WERI-Rb-1 (cell line): ENCODE measurements around the gene LEAP2.

ENCODE experiments used
- DNase-seq: peaks from one replicate; pipeline ENCODE4 v3.0.0-alpha.2; 2020
- H3K27ac ChIP-seq: fragments of 250-450 bp; sonication (Bioruptor Pico); 2 replicates; pipeline ENCODE4 v1.5.1; 2020; ENCODE audit warnings: mild to moderate bottlenecking, moderate library complexity
- H3K27me3 ChIP-seq: fragments of 250-450 bp; sonication (Bioruptor Pico); 2 replicates; pipeline ENCODE4 v1.5.1; 2021; ENCODE audit warnings: mild to moderate bottlenecking, low read depth, moderate library complexity; ENCODE audit not compliant: insufficient read depth, severe bottlenecking
- H3K36me3 ChIP-seq: fragments of 250-450 bp; sonication (Bioruptor Pico); 2 replicates; pipeline ENCODE4 v1.5.1; 2020; ENCODE audit warnings: mild to moderate bottlenecking, moderate library complexity
- H3K4me3 ChIP-seq: 2 replicates; pipeline ENCODE4 v1.5.1; 2011; ENCODE audit warnings: low read depth, mild to moderate bottlenecking, control low read depth, low read length
- H3K9me3 ChIP-seq: fragments of 250-450 bp; sonication (Bioruptor Pico); 2 replicates; pipeline ENCODE4 v1.5.1; 2021; ENCODE audit warnings: mild to moderate bottlenecking, moderate library complexity; ENCODE audit not compliant: severe bottlenecking
- TF ChIP-seq, protein P1 (sequence below): IDR thresholded peaks from 2 replicates; pipeline ENCODE4 v1.5.1; 2011; ENCODE audit warnings: low read depth, mild to moderate bottlenecking, control low read depth, inconsistent platforms, low read length

The LEAP2 gene

DNA sequence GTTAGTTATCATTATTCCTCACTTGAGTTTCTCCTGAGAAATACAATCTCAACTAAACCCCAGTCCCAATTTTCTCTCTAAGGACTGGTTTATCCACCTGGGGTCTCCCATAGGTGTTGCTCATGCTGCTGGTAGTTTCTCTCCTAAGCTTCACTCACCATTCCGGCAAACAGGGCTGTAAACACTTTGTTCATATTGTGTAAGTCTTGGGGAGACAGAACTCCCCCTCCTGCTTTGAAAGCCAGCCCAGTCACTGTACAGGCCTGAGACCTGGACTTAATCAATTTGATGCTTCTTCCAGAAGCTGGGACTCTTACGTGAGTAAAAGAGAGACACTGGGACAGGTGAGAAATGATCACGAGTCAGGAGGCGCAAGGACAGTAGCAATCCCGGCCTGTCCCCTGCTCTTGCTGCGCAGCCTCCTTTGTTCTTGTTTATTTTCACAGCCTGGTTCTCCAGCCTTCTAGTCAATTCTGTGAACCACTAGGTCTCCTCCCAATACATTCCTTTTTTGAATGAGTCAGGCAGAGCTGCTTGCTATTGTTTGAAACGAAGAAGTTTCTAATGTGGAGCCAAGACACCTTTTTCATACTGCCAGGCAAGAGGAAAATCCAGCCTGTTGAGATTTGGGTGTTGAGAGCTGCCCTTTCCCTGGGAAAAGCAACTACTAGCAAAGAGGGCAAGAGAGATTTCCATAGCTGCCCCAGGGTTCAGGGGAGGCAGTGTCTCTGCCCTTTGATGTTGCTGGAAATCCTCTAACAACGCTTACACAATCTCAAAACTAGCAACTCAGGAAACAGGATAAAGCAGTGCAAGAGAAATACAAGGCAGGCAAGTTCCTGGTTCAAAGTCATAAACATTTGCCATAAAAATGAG is 33.8 kb upstream of the LEAP2 start:
- H3K36me3 ChIP-seq, result no peaks in the 10 kb centered on the region
- H3K9me3 ChIP-seq, result no peaks in the 10 kb centered on the region
- no peak for DNase-seq
- TF ChIP-seq, protein P1, sequence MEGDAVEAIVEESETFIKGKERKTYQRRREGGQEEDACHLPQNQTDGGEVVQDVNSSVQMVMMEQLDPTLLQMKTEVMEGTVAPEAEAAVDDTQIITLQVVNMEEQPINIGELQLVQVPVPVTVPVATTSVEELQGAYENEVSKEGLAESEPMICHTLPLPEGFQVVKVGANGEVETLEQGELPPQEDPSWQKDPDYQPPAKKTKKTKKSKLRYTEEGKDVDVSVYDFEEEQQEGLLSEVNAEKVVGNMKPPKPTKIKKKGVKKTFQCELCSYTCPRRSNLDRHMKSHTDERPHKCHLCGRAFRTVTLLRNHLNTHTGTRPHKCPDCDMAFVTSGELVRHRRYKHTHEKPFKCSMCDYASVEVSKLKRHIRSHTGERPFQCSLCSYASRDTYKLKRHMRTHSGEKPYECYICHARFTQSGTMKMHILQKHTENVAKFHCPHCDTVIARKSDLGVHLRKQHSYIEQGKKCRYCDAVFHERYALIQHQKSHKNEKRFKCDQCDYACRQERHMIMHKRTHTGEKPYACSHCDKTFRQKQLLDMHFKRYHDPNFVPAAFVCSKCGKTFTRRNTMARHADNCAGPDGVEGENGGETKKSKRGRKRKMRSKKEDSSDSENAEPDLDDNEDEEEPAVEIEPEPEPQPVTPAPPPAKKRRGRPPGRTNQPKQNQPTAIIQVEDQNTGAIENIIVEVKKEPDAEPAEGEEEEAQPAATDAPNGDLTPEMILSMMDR, result no peak
- no peak overlapping the region for H3K27ac ChIP-seq
- no peak overlapping the region for H3K4me3 ChIP-seq
- no peaks in the 10 kb centered on the region for H3K27me3 ChIP-seq

DNA sequence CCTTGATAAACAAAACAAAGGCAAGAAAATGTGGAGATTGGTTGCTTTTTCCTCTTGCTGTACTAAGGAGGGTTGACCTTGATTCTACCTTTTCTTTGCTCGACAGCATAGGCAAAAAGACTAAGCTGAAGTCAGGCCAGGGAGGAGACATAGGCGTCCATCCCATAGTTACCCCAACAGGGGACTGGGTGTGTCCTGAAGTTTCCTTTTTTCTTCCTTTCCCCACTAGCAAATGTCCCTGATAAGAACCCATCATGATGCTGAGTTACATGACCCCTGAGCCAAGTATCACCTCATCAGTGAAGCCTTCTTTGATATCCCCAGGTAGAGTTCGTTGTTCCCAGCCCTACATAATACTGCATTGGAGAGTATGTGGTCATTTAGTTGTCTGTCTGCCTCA is 33.2 kb upstream of the LEAP2 start:
- Histone ChIP-seq H3K4me3 (no peak overlapping the region), H3K27ac (no peak overlapping the region), H3K27me3 (no peaks in the 10 kb centered on the region), H3K36me3 (no peaks in the 10 kb centered on the region), H3K9me3 (no peaks in the 10 kb centered on the region)
- TF ChIP-seq, protein P1, result no peak
- DNase-seq, result no peak

DNA sequence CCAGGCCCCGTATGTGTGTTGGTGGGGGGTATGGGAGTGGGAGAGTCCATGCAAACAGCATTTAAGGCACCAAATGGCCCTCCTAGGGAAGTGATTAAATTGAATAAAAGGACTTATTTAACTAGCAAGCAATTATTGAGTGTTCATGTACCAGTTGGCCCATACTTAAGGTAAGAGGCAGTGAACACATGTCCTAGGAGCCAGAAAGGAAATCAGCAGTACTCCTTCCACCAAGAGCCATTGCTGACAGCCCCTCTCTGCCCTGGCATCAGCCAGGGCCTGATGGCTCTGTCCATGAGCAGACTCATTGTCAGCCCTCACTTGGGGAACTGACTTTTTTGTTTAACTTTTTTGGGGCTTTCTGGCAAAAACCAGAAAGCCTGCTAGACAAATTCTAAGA is 32.6 kb upstream of the LEAP2 start:
- Histone ChIP-seq H3K36me3 (no peaks in the 10 kb centered on the region), H3K27ac (no peak overlapping the region), H3K27me3 (no peaks in the 10 kb centered on the region), H3K9me3 (no peaks in the 10 kb centered on the region), H3K4me3 (no peak overlapping the region)
- TF ChIP-seq, protein P1, result no peak
- DNase-seq, result no peak

DNA sequence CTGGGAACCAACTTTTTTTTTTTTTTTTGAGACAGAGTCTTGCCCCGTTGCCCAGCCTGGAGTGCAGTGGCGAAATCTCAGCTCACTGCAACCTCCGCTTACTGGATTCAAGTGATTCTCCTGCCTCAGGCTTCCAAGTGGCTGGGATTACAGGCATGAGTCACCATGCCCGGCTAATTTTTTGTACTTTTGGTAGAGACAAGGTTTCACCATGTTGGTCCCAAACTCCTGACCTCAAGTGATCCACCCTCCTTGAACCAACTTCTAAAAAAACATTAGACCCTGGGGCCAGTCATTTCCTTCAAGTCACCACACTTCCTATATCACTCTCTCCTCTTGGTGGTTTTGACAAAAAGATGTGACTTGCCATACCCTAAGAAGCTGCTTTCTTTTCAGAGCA is 32.2 kb upstream of the LEAP2 start:
- no peak for DNase-seq

DNA sequence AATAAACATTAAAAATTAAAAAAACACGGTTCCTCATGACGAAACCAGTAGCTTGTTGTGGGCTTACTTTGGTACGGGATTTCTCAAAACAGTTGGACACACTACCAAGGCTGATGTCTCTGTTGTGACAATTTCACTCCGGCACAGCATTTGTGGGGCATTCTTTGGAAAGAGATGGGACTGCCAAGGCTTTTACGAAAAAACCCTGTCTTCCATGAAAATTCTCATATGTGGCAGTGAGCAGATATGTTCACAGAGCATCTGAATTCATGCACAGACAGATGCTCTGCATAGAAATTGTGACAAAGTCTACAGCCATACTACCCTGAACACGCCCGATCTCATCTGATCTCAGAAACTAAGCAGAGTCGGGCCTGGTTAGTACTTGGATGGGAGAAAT is 25.2 kb upstream of the LEAP2 start:
- TF ChIP-seq, protein P1, result no peak
- H3K9me3 ChIP-seq, result no peaks in the 10 kb centered on the region
- H3K27me3 ChIP-seq, result no peaks in the 10 kb centered on the region
- DNase-seq, result no peak
- no peak overlapping the region for H3K4me3 ChIP-seq
- no peak overlapping the region for H3K27ac ChIP-seq
- no peaks in the 10 kb centered on the region for H3K36me3 ChIP-seq

More for the DNA sequence above, 32.2 kb upstream of the LEAP2 start:
- Histone ChIP-seq H3K9me3 (no peaks in the 10 kb centered on the region), H3K4me3 (no peak overlapping the region), H3K27me3 (no peaks in the 10 kb centered on the region), H3K36me3 (no peaks in the 10 kb centered on the region), H3K27ac (no peak overlapping the region)
- TF ChIP-seq, protein P1, result no peak

DNA sequence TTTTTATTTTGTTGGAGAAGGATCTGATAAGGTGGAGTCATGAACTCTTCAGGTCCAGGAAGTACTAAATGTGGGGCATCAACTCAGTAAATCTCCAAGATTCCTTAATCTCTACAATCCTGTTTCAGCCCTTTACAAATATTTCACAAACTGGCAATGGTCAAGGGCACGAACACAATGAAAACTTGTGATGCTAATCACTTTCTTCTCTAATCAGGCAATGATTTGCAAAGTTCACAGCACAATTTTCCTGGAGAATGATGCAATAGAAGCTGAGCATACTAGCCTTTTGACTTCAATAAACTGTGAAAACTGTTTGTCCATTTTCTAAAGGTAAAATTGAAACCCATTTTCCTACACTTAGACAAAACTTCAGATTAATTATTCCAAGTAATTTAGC is 24.1 kb upstream of the LEAP2 start:
- DNase-seq, result no peak
- TF ChIP-seq, protein P1, result no peak
- Histone ChIP-seq H3K4me3 (no peak overlapping the region), H3K9me3 (no peaks in the 10 kb centered on the region), H3K27me3 (no peaks in the 10 kb centered on the region), H3K27ac (no peak overlapping the region), H3K36me3 (no peaks in the 10 kb centered on the region)
